ENCODE measurements around the gene CELF5. TPM values are rescaled to one million over a fixed set of nuclear protein-coding genes. Genes with fewer than 3 reads are reported as not detected.
"Not testable (repeated sequence)": the region's sequence is repeated elsewhere in the genome, so short reads cannot be mapped to it uniquely, and the experiment has no call there.

Gene CELF5
- total RNA-seq, 1 donor: under 0.01 TPM

- DNase-seq (ENCODE audit: low read depth in 2 of 3, low spot score in 2 of 3): no peak
Observed at GRCh38 chr19:3206216-3206953, 18.1 kb upstream of the CELF5 start.

- no peak for DNase-seq (ENCODE audit: low read depth in 2 of 3, low spot score in 2 of 3)
Observed at GRCh38 chr19:3207461-3208242, 16.8 kb upstream of the CELF5 start.

GRCh38 chr19:3208317-3209207 lies 15.9 kb upstream of the CELF5 start:
- DNase-seq (ENCODE audit: low read depth in 2 of 3, low spot score in 2 of 3): no peak

GRCh38 chr19:3210347-3211017 lies 14.0 kb upstream of the CELF5 start:
- peak in 2 of 3 donors; percentile 30 to 61 for DNase-seq (ENCODE audit: low read depth in 2 of 3, low spot score in 2 of 3)

- DNase-seq (ENCODE audit: low read depth in 2 of 3, low spot score in 2 of 3): no peak
Observed at GRCh38 chr19:3211191-3211590, 13.3 kb upstream of the CELF5 start.

GRCh38 chr19:3213159-3213558 lies 11.3 kb upstream of the CELF5 start:
- no peak for DNase-seq (ENCODE audit: low read depth in 2 of 3, low spot score in 2 of 3)

- DNase-seq (ENCODE audit: low read depth in 2 of 3, low spot score in 2 of 3): no peak
Observed at GRCh38 chr19:3216874-3217273, 7.6 kb upstream of the CELF5 start.

GRCh38 chr19:3220576-3220975 lies 3.9 kb upstream of the CELF5 start:
- no peak for DNase-seq (ENCODE audit: low read depth in 2 of 3, low spot score in 2 of 3)

GRCh38 chr19:3221576-3221975 lies 2.9 kb upstream of the CELF5 start:
- not testable (repeated sequence) for DNase-seq (ENCODE audit: low read depth in 2 of 3, low spot score in 2 of 3)

- DNase-seq (ENCODE audit: low read depth in 2 of 3, low spot score in 2 of 3): no peak
Observed at GRCh38 chr19:3222709-3223108, 1.8 kb upstream of the CELF5 start.

- DNase-seq (ENCODE audit: low read depth in 2 of 3, low spot score in 2 of 3): no peak
Observed at GRCh38 chr19:3225169-3225485, 666 bp downstream of the CELF5 start.

GRCh38 chr19:3225677-3226093 lies 1.2 kb downstream of the CELF5 start:
- DNase-seq (ENCODE audit: low read depth in 2 of 3, low spot score in 2 of 3): no peak

GRCh38 chr19:3227054-3227626 lies 2.7 kb downstream of the CELF5 start:
- DNase-seq (ENCODE audit: low read depth in 2 of 3, low spot score in 2 of 3): no peak

- no peak for DNase-seq (ENCODE audit: low read depth in 2 of 3, low spot score in 2 of 3)
Observed at GRCh38 chr19:3229346-3229743, 4.9 kb downstream of the CELF5 start.

- no peak for DNase-seq (ENCODE audit: low read depth in 2 of 3, low spot score in 2 of 3)
Observed at GRCh38 chr19:3229888-3230496, 5.5 kb downstream of the CELF5 start.

GRCh38 chr19:3231288-3231687 lies 6.8 kb downstream of the CELF5 start:
- DNase-seq (ENCODE audit: low read depth in 2 of 3, low spot score in 2 of 3): no peak

GRCh38 chr19:3233116-3233515 lies 8.7 kb downstream of the CELF5 start:
- DNase-seq (ENCODE audit: low read depth in 2 of 3, low spot score in 2 of 3): no peak

- no peak for DNase-seq (ENCODE audit: low read depth in 2 of 3, low spot score in 2 of 3)
Observed at GRCh38 chr19:3233831-3234230, 9.4 kb downstream of the CELF5 start.

GRCh38 chr19:3234800-3235199 lies 10.3 kb downstream of the CELF5 start:
- no peak for DNase-seq (ENCODE audit: low read depth in 2 of 3, low spot score in 2 of 3)

GRCh38 chr19:3235604-3236003 lies 11.1 kb downstream of the CELF5 start:
- not testable (repeated sequence) for DNase-seq (ENCODE audit: low read depth in 2 of 3, low spot score in 2 of 3)
